ENCODE data around the gene ZBTB7A.
A peak's percentile ranks its signal among the peaks of the same experiment; 100 is the strongest.

ZBTB7A gene

DNA sequence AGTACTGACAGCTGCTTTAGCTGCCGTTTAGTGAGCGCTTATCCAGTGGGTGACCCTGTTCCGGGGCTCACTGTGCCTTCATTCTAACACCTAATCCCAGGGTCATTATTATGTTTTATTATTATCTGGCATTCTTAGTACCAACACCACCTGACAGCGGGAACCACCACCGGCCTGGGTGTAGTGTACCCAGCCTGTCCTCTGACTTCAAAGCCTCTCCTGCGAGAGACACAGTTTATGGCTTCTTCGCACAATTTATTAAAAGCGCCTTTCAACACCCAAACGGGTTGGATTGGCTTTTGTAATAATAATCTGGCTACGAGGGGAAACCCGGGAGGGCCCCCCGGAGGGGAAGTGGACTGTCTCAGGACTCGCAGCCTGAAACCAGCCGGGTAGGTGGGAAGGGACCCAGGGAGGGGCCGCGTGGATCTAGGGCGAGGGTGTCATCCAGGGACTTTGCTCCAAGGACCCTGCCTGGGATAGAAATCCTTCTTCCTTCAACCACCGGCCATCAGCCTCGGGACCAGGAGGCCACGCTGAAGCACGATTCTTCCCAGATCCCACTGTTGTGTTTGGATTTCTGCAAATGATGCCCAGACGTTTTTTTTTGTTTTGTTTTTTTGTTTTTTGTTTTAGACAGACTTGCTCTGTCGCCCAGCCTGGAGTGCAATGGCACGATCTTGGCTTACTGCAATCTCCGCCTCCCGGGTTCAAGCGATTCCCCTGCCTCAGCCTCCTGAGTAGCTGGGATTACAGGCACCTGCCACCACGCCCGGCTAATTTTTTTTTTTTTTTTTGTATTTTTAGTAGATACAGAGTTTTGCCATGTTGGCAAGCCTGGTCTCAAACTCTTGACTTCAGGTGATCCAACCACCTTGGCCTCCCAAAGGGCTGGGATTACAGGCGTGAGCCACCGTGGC, 1.6 kb upstream of the ZBTB7A start:
- no peak for DNase-seq (ENCODE audit: low read depth)

GRCh38 chr19:4067396-4068046, 822 bp upstream of the ZBTB7A start:
- peak; percentile 45 for DNase-seq (ENCODE audit: low read depth)

DNA sequence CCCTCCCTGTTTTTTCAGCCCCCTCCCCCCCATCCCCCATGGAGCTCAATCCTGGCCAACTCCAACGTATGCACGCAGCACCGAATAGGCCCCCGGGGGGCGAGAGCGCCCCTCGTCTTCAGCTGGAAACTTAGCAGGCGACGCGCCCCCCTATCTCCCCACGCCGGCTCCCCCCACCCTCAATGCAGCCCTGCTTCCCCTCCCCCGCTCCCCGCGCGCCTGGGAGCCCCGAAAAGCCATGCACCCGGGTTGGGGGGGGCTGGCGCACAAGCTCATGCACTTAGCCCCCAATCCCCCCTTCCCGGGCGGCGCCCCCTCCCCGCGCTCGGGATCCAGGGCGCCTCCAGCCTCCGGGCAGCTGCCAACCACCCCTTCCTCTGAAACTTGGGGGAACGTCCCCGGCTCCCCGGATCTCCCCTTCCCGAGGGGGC, 508 bp downstream of the ZBTB7A start:
- DNase-seq (ENCODE audit: low read depth): peak; percentile 56

DNA sequence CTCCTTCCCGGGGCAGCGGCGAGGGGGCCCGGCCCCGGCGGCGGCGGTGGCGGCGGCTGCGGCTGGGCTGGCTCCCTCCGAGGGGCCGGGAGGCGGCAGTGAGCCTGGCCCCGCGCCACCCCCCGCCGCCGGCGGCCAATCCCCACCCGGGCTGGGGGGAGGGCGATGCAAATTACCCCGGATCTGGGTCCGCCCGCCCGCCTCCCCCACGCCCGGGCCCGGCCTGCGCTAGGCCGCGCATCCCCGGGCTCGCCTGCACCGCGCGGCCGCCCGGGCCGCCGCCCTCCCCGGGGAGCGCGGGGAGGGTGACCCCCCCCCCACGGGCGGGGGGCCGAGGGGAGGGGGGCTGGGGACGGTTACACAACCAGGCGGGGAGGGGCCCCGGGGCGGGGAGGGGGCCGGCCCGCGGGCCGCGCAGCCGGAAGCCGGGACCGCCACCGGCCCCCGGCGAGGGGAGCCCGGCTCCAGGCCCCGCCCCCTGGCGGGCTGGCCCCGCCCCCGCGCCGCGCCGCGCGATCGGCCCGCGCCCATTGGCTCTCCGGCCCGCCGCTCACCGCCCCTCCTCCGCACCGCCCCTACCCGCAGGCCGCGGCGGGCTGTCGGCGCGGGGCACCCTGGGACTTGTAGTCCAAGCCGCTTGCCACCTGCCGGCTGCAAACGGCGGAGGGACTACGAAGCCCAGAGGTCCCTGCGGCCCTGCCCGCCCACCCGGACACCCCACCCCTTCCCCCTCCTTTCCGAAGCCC, 1.1 kb downstream of the ZBTB7A start:
- peak; percentile 94 for DNase-seq (ENCODE audit: low read depth)

- DNase-seq (ENCODE audit: low read depth): no peak
These were observed 2.0 kb downstream of the ZBTB7A start for GRCh38 chr19:4064496-4065260.

DNA sequence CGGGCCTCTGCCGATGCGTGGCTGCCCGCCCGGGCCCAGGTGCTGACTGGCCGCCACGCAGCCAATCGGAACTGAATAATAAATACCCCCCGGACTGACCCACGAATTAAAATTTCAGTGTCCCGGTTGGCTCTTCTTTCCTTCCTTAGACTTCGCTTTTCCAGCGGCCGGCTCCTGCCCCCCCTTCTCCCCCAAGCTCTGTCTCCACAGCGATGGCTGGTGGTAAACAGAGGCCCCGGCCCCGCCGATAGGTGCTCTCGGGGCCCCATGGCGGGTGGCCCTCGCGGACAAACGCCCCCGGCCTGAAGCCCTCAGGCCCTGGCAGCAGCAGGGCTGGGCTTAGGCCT, 2.6 kb downstream of the ZBTB7A start:
- DNase-seq (ENCODE audit: low read depth): no peak

DNA sequence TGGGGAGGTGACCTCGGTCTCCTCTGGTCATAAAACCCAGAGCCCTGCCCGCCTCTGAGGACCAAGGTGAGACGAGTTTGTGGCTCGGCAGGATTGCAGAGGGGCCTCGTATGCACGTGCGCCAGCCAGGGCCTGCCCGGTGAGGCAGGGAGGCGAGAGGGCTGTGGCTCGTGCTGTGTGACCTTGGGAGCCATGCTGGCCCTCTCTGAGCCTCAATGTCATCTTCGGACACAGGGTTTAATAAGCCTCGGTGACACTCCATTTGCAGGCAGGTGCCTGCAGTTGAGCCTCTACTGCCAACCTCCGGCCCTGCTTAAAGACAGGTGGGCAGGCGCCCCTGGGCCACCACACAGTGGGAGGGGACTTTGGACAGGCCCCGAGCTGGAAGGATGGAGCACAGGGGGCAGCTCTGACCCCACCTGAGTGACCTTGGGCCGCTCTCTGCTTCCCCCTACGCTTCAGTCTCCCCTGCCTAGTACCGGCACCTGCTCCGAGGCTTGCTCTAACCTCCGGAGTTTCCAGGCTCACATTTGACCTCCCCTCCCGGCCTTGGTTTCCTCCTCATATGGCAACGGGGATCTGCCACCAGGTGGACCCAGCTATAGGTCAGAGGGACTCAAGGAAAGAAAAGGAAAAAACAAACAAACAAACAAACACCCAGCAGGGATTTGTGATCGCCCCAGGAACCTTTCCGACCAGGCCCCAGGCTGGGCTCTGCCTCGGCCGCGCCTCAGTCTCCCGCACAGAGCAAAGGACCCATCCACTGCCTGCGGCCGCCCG, 3.1 kb downstream of the ZBTB7A start:
- DNase-seq (ENCODE audit: low read depth): no peak

- no peak for DNase-seq (ENCODE audit: low read depth)
These were observed 4.0 kb downstream of the ZBTB7A start for GRCh38 chr19:4062419-4063368.

GRCh38 chr19:4061683-4062418, 4.8 kb downstream of the ZBTB7A start:
- DNase-seq (ENCODE audit: low read depth): no peak

DNA sequence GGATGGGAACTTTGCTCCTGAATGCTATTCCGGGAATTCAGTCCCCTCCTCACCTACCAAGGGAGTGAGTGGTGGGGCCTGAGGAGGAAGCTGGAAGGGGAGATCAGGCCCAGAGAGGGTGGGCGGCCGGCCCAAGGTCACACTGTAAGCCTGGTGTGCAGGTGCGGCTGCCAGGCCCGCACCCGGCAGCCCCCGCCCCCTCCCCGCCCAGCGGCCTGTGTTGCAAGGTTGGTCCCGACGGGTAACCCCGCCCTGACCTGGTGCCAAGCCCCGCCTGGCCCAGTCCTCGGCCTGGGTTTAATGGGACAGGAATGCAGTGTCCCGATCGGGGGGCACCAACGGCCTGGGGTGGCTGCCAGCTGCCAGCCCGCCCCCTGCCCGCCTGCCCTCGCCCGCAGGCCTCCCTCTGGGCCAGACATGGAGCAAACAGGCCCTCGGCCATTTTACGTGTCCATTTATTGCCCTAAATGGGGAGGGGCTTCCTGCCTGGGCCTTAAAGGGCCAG, 5.5 kb downstream of the ZBTB7A start:
- DNase-seq (ENCODE audit: low read depth): no peak

DNA sequence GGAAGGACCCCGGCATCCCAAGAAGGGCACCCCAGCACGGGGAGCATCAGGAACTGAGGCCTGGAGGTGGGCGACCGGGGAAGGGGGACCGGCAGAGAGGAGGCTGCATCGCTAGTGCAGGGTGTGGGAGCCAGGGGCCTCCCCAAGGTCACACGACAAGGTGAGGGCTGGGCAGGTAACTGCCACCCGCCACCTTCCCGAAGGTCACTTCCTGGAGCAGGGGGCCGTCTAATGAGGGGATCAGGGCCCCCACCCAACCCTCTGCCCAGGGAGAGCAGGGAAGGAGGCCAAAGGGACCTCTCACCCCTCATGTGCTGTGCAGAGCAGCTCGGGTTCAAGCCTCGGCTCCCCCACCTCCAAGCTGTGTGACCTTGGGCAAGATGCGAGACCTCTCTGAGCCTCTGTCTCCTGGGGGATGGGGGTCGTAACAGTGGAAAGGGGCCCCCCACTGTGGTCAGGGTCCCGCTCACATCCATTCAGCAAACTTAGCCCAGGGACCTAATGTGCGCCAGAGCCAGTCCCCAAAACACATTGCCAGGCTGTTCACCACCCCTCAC, 6.0 kb downstream of the ZBTB7A start:
- no peak for DNase-seq (ENCODE audit: low read depth)

- peak; percentile 30 for DNase-seq (ENCODE audit: low read depth)
These were observed 6.6 kb downstream of the ZBTB7A start for GRCh38 chr19:4059891-4060620.

DNA sequence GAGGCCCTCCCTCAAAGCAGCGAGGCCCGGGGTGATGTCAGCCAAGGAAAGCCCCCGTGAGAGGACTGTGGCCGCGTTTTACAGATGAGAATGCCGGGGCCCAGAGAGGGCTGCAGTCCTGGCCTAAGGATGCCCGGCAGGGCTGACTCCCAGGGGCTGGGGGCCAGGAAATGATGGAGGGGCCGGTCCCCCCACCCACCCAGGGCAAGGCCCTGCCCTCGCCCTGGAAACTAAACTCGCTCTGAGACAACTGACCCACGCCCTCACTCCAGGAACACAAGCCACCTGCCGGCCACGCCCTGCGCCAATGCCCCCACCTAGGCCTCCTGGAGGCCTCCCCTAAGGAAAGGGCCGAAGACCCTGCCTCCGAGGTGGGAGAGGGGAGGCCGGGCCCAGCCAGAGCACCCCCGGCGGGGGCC, 7.2 kb downstream of the ZBTB7A start:
- DNase-seq (ENCODE audit: low read depth): no peak

GRCh38 chr19:4058693-4059452, 7.8 kb downstream of the ZBTB7A start:
- no peak for DNase-seq (ENCODE audit: low read depth)

- DNase-seq (ENCODE audit: low read depth): no peak
These were observed 8.6 kb downstream of the ZBTB7A start for GRCh38 chr19:4057931-4058692.

DNA sequence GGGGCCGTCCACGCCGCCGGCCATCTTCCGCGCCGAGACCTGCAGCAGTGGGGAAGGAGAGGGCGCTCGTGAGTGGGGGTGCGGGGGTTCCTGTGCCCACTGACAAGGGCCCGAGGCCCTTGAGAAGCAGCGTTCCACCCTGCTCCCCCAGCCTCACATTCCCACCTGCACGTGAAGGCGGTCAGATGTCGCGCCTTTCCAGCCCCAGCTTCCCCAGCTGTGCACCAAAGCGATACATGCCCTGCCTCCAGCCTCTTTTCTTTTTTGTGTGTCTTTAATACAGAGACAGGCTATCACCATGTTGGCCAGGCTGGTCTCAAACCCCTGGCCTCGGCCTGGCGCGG, 11.5 kb downstream of the ZBTB7A start:
- no peak for DNase-seq (ENCODE audit: low read depth)

All from activated T-cell treated with anti-CD3 and anti-CD28 coated beads for 1 hour (primary cell).